GM19455 (cell line): Measurements from ENCODE around the gene NUAK2.
A peak's percentile ranks its signal among the peaks of the same experiment; 100 is the strongest.
"Not testable (repeated sequence)": the region's sequence is repeated elsewhere in the genome, so short reads cannot be mapped to it uniquely, and the experiment has no call there.

Experiments
- ATAC-seq: cut with Tn5 transposase; IDR thresholded peaks from one replicate; pipeline ENCODE4 v1.9.1; 2021; ENCODE audit not compliant: unreplicated experiment

The NUAK2 gene

GRCh38 chr1:205300149-205300548 lies 21.4 kb downstream of the NUAK2 start:
- ATAC-seq, result no peak

GRCh38 chr1:205298191-205298994 lies 23.2 kb downstream of the NUAK2 start:
- no peak for ATAC-seq

- ATAC-seq, result not testable (repeated sequence)
These were observed 23.9 kb downstream of the NUAK2 start for GRCh38 chr1:205297546-205298177.

GRCh38 chr1:205296154-205296553 lies 25.4 kb downstream of the NUAK2 start:
- no peak for ATAC-seq

- no peak for ATAC-seq
These were observed 26.6 kb downstream of the NUAK2 start for GRCh38 chr1:205294934-205295333.

- ATAC-seq, result no peak
These were observed 27.2 kb downstream of the NUAK2 start for GRCh38 chr1:205294175-205294917.

GRCh38 chr1:205293350-205294074 lies 28.0 kb downstream of the NUAK2 start:
- no peak for ATAC-seq

GRCh38 chr1:205291596-205291995 lies 29.9 kb downstream of the NUAK2 start:
- no peak for ATAC-seq

- ATAC-seq, result peak; percentile 77
These were observed 33.6 kb downstream of the NUAK2 start for GRCh38 chr1:205287767-205288559.

- ATAC-seq, result no peak
These were observed 34.5 kb downstream of the NUAK2 start for GRCh38 chr1:205287076-205287475.

- ATAC-seq, result peak; percentile 38
These were observed 35.1 kb downstream of the NUAK2 start for GRCh38 chr1:205286335-205286950.

GRCh38 chr1:205285381-205286101 lies 36.0 kb downstream of the NUAK2 start:
- ATAC-seq, result peak; percentile 20

- ATAC-seq, result no peak
These were observed 37.0 kb downstream of the NUAK2 start for GRCh38 chr1:205284420-205285144.

GRCh38 chr1:205283270-205284147 lies 38.0 kb downstream of the NUAK2 start:
- no peak for ATAC-seq

- not testable (repeated sequence) for ATAC-seq
These were observed 40.7 kb downstream of the NUAK2 start for GRCh38 chr1:205280666-205281395.

GRCh38 chr1:205279986-205280385 lies 41.6 kb downstream of the NUAK2 start:
- ATAC-seq, result no peak

- no peak for ATAC-seq
These were observed 44.9 kb downstream of the NUAK2 start for GRCh38 chr1:205276689-205277065.
